Hepatocyte (in vitro differentiated cells): ENCODE results near the gene ARHGAP35. TPM values are rescaled to one million over a fixed set of nuclear protein-coding genes. Genes with fewer than 3 reads are reported as not detected.

Experiments used
- DNase-seq: peaks from one replicate; pipeline ENCODE4 v3.0.0-alpha.2; 2016; ENCODE audit warnings: low spot score
- H2AFZ ChIP-seq: fragments of 200-600 bp; sonication (generic); 2 replicates; pipeline ENCODE4 v1.6.0; 2016; ENCODE audit warnings: antibody characterized with exemption, mild to moderate bottlenecking
- H3K27ac ChIP-seq: fragments of 200-600 bp; sonication (generic); 2 replicates; pipeline ENCODE4 v1.5.1; 2016; ENCODE audit warnings: mild to moderate bottlenecking
- H3K27me3 ChIP-seq: fragments of 200-600 bp; sonication (generic); 2 replicates; pipeline ENCODE4 v1.6.1; 2016
- H3K36me3 ChIP-seq: fragments of 200-600 bp; sonication (generic); replicated peaks from 2 replicates; pipeline ENCODE4 v1.5.1; 2016; ENCODE audit warnings: low read depth; ENCODE audit not compliant: insufficient read depth
- H3K4me1 ChIP-seq: fragments of 200-600 bp; sonication (generic); 2 replicates; pipeline ENCODE4 v1.5.1; 2016; ENCODE audit warnings: mild to moderate bottlenecking, moderate library complexity; ENCODE audit not compliant: insufficient read depth
- H3K4me2 ChIP-seq: fragments of 200-600 bp; sonication (generic); 2 replicates; pipeline ENCODE4 v1.6.0; 2016
- H3K4me3 ChIP-seq: fragments of 200-600 bp; sonication (generic); 2 replicates; pipeline ENCODE4 v1.5.1; 2016; ENCODE audit warnings: mild to moderate bottlenecking
- H3K79me2 ChIP-seq: fragments of 200-600 bp; sonication (generic); 2 replicates; pipeline ENCODE4 v1.6.0; 2017; ENCODE audit warnings: mild to moderate bottlenecking
- H3K9me2 ChIP-seq: fragments of 200-600 bp; sonication (generic); replicated peaks from 2 replicates; pipeline ENCODE4 v1.6.0; 2017; ENCODE audit warnings: mild to moderate bottlenecking; ENCODE audit not compliant: insufficient read depth
- H3K9me3 ChIP-seq: fragments of 200-600 bp; sonication (generic); 2 replicates; pipeline ENCODE4 v1.5.1; 2016; ENCODE audit warnings: low read depth, mild to moderate bottlenecking
- H4K20me1 ChIP-seq: fragments of 200-600 bp; sonication (generic); 2 replicates; pipeline ENCODE4 v1.6.0; 2016; ENCODE audit warnings: mild to moderate bottlenecking; ENCODE audit not compliant: insufficient read depth, poor library complexity, severe bottlenecking
- EZH2 ChIP-seq: fragments of 200-600 bp; sonication (generic); IDR thresholded peaks from 2 replicates; pipeline ENCODE4 v1.6.1; 2016; ENCODE audit warnings: antibody characterized with exemption, mild to moderate bottlenecking, borderline replicate concordance
- EZH2phosphoT487 ChIP-seq: fragments of 200-600 bp; sonication (generic); IDR thresholded peaks from one replicate; pipeline ENCODE4 v1.6.1; 2018; ENCODE audit warnings: antibody characterized with exemption, mild to moderate bottlenecking, low read depth, moderate library complexity; ENCODE audit not compliant: unreplicated experiment, severe bottlenecking
- WGBS: methylation state at CpG from one replicate; pipeline ENCODE4 v1.1.6; 2016; ENCODE audit warnings: low lambda C conversion rate; ENCODE audit errors: missing lambda C conversion rate; 5-methylcytosine and 5-hydroxymethylcytosine counted together
- polyA plus RNA-seq: library from polyadenylated mRNA; unstranded; fragments of >200 nt; fragmentation: Nextera tagmentation; extraction: Ambion mirVana; gene quantifications from 2 replicates; pipeline ENCODE4 v1.2.1, GENCODE V29; 2016
- total RNA-seq: library from RNA; depleted of rRNA; stranded (reverse); fragments of >200 nt; gene quantifications from 2 replicates; pipeline ENCODE4 v1.2.3, GENCODE V29; 2014
- TF ChIP-seq, protein P1 (sequence below): fragments of 200-600 bp; sonication (generic); IDR thresholded peaks from 2 replicates; pipeline ENCODE4 v1.5.1; 2016; ENCODE audit warnings: antibody characterized with exemption, mild to moderate bottlenecking; ENCODE audit not compliant: poor library complexity

ARHGAP35 gene
- total and polyA plus RNA-seq, 2 experiments from 2014 or later = 18.6 to 48.1 TPM

DNA sequence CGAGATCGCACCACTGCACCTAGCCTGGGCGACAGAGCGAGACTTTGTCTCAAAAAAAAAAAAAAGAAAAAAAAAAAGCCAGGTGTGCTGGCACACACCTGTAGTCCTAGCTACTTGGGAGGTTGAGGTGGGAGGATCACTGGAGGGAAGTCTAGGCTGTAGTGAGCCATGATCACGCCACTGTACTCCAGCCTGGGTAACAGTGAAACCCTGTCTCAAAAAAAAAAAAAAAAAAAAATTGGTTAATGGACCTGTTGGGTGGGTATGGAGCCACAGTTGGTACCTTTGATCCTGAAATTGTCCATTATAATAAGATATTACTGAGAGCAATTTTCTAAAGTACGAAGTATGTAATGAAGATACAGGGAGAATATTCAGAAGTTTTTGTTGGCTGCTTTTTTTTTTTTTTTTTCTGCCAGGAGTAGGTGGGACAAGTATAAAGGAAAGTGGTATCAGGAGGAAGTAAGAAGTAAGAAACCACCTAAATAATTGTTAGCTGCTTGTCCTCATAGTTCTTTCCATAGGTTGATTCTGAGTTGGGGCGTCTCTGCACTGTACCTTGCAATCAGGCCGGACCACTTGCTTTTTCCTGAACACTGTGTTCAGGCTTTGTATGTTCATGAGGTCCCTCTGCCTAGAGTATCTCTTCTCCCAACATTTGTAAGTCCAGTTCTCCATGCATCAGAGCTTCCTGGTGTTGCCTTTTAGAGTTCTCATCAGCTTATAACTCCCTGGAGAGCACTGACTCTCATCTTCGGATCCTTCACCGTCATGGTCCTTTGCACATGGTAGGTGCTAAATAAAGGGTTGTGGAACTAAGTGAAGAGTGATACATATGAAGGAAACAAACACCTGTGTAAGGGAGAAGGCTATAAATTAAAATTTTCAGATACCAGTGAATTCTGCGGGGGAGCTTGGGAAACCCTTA lies 31.7 kb downstream of the ARHGAP35 start:
- peaks cover 19% of the 10 kb centered on the region for H3K4me1 ChIP-seq
- H3K4me3 ChIP-seq = no peak overlapping the region
- no peak for DNase-seq
- H2AFZ ChIP-seq = no peak overlapping the region
- WGBS = 97% methylated on average over 11 of the region's 11 CpGs
- H3K27ac ChIP-seq = peak overlapping the region; percentile 90
- H3K9me3 ChIP-seq = no peaks in the 10 kb centered on the region
- peaks cover 93% of the 10 kb centered on the region for H3K79me2 ChIP-seq
- H3K27me3 ChIP-seq = no peaks in the 10 kb centered on the region
- H4K20me1 ChIP-seq = peaks cover 1% of the 10 kb centered on the region
- no peak for TF ChIP-seq EZH2
- TF ChIP-seq, protein P1, sequence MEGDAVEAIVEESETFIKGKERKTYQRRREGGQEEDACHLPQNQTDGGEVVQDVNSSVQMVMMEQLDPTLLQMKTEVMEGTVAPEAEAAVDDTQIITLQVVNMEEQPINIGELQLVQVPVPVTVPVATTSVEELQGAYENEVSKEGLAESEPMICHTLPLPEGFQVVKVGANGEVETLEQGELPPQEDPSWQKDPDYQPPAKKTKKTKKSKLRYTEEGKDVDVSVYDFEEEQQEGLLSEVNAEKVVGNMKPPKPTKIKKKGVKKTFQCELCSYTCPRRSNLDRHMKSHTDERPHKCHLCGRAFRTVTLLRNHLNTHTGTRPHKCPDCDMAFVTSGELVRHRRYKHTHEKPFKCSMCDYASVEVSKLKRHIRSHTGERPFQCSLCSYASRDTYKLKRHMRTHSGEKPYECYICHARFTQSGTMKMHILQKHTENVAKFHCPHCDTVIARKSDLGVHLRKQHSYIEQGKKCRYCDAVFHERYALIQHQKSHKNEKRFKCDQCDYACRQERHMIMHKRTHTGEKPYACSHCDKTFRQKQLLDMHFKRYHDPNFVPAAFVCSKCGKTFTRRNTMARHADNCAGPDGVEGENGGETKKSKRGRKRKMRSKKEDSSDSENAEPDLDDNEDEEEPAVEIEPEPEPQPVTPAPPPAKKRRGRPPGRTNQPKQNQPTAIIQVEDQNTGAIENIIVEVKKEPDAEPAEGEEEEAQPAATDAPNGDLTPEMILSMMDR = no peak
- no peaks in the 10 kb centered on the region for H3K36me3 ChIP-seq
- H3K9me2 ChIP-seq = no peaks in the 10 kb centered on the region
- no peak overlapping the region for H3K4me2 ChIP-seq

DNA sequence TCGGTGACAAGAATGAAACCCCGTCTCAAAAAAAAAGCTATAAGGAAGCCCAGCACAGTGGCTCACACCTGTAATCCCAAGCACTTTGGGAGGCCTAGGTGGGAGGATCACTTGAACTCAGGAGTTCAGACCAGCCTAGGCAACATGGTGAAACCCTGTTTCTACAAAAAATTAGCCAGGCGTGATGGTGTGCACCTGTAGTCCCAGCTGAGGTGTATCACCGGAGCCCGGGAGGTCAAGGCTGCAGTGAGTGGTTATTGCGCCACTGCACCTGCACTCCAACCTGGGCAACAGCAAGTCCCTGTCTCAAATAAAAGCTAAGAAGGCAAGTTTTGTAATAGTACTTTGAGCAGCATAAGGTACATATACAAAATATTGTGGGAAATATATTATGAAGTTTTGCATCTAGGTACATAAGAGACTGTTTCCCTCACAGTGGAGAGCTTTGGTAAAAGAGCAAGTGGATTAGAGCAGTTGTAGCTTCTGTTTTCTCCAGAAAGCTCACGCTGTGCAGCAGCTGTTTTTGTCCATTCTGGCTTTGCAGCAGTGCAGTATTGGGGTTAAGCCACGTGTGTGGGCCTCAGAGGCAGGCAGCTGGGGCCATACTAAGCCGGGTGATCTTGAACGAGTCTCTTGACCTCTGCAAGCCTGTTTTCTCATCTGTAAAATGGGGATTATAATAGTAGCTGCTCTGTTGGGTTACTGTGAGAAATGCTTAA lies 35.4 kb downstream of the ARHGAP35 start:
- TF ChIP-seq EZH2phosphoT487 = no peak
- TF ChIP-seq, protein P1 = no peak
- H4K20me1 ChIP-seq = peaks cover 33% of the 10 kb centered on the region
- no peaks in the 10 kb centered on the region for H3K36me3 ChIP-seq
- no peak overlapping the region for H2AFZ ChIP-seq
- H3K79me2 ChIP-seq = peaks cover 100% of the 10 kb centered on the region
- DNase-seq = no peak
- no peak overlapping the region for H3K4me3 ChIP-seq
- 83% methylated on average over 10 of the region's 10 CpGs for WGBS
- H3K9me3 ChIP-seq = no peaks in the 10 kb centered on the region
- H3K27ac ChIP-seq = no peak overlapping the region
- H3K4me2 ChIP-seq = no peak overlapping the region
- H3K9me2 ChIP-seq = no peaks in the 10 kb centered on the region
- H3K27me3 ChIP-seq = no peaks in the 10 kb centered on the region
- H3K4me1 ChIP-seq = peaks cover 12% of the 10 kb centered on the region

DNA sequence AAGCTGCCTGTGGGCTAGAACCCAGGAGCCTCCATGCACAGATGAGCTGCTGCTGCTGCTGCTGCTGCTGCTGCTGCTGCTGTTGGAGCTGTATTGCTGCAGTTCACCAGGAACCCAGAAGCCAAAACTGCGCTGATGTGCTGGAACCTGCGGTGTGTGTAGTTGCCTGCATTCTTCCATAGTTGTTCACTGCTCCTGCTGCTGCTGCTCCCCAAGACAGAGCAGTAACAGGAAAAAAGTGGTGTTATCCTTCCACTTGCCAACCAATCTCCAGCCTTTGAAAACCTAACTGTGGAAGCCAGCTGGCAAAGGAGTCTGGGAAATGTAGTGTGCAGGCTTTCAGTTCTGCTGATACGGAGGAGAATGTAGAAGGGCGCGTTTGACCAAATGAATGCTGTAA lies 37.9 kb downstream of the ARHGAP35 start:
- H3K9me3 ChIP-seq = no peaks in the 10 kb centered on the region
- no peaks in the 10 kb centered on the region for H3K27me3 ChIP-seq
- peak; percentile 14 for DNase-seq
- no peak overlapping the region for H3K4me3 ChIP-seq
- H4K20me1 ChIP-seq = peaks cover 58% of the 10 kb centered on the region
- WGBS = 75% methylated on average over 5 of the region's 5 CpGs
- H3K4me2 ChIP-seq = no peak overlapping the region
- H3K79me2 ChIP-seq = peaks cover 99% of the 10 kb centered on the region
- no peak overlapping the region for H3K27ac ChIP-seq
- H2AFZ ChIP-seq = no peak overlapping the region
- TF ChIP-seq, protein P1 = no peak
- TF ChIP-seq EZH2phosphoT487 = no peak
- no peak for TF ChIP-seq EZH2
- H3K9me2 ChIP-seq = no peaks in the 10 kb centered on the region
- H3K4me1 ChIP-seq = peaks cover 26% of the 10 kb centered on the region
- H3K36me3 ChIP-seq = no peaks in the 10 kb centered on the region
